Right renal cortex interstitium (tissue), 3 donors: ENCODE measurements around the gene THSD4. TPM values are rescaled to one million over a fixed set of nuclear protein-coding genes. Genes with fewer than 3 reads are reported as not detected.
"Not testable (repeated sequence)": the region's sequence is repeated elsewhere in the genome, so short reads cannot be mapped to it uniquely, and the experiment has no call there.

ENCODE experiments used
- DNase-seq, 3 donors: peaks; one replicate each; pipeline ENCODE4 v3.0.0-alpha.2; 2013; ENCODE audit warnings: low read depth in 3 of 3, low spot score in 2 of 3
- polyA plus RNA-seq, 3 donors: library from polyadenylated mRNA; unstranded; fragments of 120-200 nt; gene quantifications; one replicate each; pipeline ENCODE4 v1.2.1, GENCODE V29; 2013; ENCODE audit not compliant: insufficient read length in 3 of 3

The THSD4 gene
- polyA plus RNA-seq, 3 donors = 31.9 to 39.4 (median 33.2) TPM

GRCh38 chr15:71362556-71362955 lies 247.3 kb downstream of the THSD4 start:
- DNase-seq = no peak

- no peak for DNase-seq
These were observed 248.0 kb downstream of the THSD4 start for GRCh38 chr15:71362987-71363968.

DNA sequence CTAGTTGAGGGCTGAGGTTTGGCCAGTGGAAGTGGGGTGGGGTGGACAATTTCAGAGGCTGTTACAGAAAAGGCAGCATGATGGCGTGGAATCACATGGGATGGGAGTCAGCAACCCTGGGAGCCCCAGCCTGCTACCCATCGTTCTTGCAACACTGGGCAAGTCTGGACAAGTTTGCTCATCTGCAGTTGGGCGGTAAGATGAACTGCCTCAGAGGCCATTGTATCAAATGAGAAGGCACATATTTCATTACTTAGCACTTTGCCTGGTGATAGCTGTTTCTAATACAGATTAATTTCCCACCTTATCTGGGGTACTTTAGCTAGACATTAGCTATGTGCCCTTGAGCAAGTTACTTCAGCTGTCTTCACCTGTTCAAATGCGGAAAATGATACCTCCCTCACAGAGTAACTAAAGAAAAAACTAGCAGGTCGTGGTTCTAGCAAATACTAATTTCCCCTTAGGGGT lies 248.9 kb downstream of the THSD4 start:
- no peak for DNase-seq

DNA sequence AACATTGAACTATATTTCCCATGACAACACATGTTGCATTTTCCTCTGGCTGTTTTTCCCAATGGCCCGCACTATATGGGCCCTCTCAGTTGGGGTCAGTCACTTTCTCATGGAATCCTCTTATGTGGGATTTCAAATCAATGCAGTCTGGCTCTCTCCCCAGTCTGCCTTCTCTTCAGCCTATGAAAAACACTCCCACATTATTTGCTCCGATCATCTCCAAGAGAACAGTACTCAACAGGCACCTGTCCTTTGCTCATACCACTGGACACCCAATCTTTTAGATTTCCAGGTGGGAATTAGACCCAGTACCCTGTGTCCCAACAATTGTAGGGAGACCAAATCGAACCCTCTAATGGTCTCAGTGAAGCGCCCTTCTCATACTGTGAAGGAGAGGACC lies 251.3 kb downstream of the THSD4 start:
- DNase-seq = no peak

- no peak for DNase-seq
These were observed 251.7 kb downstream of the THSD4 start for GRCh38 chr15:71366926-71367325.

GRCh38 chr15:71367737-71368136 lies 252.5 kb downstream of the THSD4 start:
- DNase-seq = not testable (repeated sequence)

DNA sequence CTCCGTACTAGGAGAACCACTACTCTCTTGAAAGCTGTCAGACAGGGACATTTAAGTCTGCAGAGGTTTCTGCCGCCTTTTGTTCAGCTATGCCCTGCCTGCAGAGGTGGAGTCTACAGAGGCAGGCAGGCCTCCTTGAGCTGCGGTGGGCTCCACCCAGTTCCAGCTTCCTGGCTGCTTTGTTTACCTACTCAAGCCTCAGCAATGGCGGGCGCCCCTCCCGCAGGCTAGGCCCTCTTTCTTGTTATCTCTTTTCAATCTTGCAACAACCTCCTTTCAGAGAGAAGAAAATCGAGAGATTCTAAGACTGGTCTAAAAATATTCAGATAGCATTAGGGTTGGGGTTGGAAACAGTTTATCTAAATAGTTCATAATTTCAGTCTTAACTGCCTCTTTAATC lies 257.5 kb downstream of the THSD4 start:
- not testable (repeated sequence) for DNase-seq

DNA sequence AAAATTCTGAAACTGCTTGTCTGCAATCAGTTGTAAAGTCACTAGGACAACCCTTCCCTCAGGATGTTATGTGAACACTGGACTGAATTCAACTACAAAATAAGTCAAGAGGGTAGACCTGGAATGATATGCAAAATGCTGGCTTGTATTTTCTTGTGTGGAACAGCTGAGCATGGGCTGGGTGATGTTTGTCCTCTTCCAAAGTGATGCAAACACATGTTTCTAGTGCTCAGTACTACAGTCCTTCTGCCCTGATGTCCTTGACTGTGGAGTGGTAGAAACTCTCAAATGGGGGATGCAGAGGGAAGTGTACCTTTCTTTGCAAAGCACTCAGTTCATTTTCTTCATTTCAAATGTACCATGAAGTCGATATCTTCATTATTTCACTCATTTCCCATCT lies 258.6 kb downstream of the THSD4 start:
- DNase-seq = no peak

DNA sequence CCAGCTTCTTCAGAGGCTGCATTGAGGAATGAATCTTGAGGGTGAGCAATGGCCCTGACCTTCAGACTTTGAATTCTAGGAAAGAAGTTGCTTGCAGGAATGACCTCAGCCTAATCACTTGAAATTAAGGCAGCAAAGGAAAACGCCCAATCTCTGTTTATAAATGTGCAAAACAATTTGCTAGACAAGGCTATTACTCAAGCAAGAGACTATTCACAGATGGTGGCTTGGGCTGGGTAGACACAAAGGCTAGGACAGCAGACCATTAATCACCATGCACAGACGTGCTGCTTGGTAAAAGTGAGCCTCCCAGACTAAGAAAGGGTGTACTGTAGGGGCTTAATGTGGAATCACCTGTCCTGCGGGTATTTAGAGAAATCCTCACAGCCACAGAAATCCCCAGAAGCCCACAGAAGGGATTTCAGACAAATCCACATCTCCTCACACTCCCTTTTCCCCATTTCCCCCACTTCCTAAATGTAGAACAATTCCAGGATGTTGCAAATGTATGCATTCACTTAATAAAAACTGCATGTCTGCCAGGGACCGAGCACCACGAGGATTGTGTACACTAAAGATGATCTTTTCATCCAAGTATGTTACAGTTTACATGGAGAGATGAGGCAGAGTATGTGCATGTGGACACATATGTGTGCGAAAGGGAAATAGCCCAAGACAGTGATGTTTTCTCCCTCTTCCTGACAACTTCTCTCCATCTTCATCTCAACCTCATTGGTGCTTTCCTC lies 259.5 kb downstream of the THSD4 start:
- DNase-seq = no peak

DNA sequence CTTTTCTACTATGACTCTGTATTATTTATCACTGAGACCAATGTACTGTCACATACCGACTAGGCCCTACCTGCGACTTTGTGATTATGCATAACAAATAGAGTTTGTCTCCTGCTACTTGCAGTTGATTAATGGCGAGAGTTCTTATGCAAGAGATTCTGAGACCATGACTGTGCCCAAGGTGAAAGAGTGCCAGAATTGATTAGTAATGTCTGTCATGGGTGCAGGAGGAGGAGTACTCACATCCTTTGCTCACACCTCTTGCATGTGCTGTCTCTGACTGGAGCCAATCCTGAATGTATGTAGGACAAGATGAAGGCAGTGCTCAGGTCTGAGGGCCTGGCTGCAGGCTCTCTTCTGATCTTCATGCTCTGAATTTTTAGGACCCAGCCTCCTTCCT lies 260.7 kb downstream of the THSD4 start:
- DNase-seq = no peak

DNA sequence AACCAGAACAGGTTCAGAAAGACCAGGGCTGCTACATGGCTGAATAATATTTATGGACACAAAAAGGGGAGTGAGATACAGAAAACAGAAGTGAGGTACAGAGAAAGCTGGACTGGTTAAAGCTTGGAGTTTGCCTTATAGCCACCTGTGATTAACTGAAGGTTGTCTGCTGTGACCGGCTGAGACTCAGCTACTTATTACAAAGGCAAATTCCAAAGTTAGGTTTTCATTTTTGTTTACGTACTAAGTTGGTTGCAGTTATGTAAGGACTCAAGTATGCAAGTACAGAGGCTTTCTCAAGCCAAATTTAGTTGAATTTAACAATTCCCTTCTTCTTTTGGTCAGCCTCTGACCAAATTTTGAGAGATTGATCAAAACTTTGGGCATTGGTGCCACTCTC lies 264.6 kb downstream of the THSD4 start:
- no peak for DNase-seq

DNA sequence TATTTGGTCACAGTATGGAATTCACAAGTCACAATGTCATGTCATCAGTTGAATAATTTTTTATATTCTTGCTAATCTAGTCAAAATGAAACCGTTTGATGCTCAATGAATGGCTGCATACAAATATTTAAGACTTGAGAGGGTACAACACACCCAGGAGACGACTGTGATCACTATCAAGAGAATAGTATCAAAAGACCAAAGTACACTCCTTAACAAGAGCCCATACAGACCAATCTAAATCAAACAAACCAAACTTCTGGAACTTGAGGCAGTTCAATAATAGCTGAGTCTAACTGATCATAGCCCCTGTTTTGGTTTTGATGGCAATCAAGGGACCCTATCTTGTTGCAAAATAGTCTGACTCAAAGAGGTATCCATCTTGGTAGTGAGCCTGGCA lies 265.1 kb downstream of the THSD4 start:
- DNase-seq = no peak

- no peak for DNase-seq
These were observed 269.2 kb downstream of the THSD4 start for GRCh38 chr15:71384501-71384900.

GRCh38 chr15:71385026-71385425 lies 269.8 kb downstream of the THSD4 start:
- DNase-seq = no peak

DNA sequence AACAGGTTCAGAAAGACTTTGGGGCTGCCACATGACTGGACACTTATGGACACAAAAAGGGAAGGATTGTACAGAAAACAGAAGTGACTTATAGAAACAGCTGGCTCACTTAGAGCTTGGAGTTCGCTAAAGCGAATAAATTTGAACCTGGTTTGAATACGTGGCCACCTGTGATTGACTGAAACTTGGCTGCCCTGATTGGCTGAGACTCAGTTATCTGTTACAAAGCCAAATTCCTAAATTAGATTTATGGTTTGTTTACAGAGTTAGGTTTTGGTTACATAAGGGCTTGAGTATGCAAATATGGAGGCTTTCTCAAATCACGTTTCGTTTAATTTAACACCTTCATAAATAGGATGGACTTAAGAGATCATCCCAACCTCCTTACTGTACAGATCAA lies 270.2 kb downstream of the THSD4 start:
- DNase-seq = no peak

- no peak for DNase-seq
These were observed 270.7 kb downstream of the THSD4 start for GRCh38 chr15:71386005-71386404.

DNA sequence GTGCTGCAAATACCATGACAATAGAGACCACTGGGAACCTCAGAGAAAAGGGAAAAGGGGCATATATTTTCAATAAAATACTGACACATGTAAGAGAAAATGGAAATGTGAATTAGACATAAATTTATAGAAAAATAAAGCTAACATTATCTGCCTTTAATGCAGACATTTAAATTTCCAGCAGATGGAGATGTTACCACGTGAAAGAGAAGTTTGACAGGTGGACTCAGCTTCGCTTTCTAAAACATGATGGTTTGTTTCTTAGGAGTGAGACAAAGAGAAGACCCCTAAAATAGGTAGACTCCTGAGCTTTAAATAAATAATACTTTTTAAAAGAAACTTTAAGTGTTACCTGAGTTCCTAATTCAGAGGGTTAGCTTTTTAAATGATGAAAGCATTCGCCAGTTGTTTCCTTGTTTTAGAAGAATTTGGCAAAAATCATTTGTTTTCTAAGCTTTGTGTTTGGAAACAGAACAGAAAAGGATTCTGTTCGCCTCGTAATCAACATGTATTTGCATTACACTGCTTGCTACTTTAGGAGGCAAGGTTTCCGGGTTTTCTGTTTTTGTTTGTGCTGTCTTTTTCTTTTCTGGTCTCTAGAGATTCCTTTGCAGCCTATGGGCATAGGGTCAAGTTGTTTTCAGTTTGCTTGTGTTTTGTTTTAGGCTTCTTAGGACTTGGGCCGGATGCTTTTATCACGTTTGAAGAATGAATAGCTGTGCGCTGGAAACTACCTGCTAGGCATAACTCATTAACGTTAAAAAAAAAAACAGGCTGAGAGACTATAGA lies 271.4 kb downstream of the THSD4 start:
- DNase-seq = no peak

DNA sequence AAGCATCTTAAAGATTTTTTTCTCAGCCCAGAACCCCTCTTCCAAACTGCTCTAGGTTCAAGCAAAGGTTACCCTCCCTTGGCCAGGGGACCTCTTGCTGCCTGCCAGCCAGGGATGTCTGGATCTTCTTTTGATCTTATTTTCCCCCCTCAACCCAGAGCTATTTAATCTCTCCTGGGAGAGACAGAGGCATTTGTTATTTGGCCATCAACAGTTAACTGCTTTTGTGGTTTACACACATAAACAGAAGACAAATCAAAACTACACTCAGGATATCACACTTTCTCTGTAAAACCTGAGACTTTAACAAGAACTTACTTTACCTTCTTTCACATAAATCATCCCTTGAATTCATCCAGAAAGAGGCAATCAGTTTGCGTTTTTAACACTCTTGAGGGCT lies 272.5 kb downstream of the THSD4 start:
- DNase-seq = no peak

GRCh38 chr15:71390096-71390495 lies 274.8 kb downstream of the THSD4 start:
- DNase-seq = no peak

DNA sequence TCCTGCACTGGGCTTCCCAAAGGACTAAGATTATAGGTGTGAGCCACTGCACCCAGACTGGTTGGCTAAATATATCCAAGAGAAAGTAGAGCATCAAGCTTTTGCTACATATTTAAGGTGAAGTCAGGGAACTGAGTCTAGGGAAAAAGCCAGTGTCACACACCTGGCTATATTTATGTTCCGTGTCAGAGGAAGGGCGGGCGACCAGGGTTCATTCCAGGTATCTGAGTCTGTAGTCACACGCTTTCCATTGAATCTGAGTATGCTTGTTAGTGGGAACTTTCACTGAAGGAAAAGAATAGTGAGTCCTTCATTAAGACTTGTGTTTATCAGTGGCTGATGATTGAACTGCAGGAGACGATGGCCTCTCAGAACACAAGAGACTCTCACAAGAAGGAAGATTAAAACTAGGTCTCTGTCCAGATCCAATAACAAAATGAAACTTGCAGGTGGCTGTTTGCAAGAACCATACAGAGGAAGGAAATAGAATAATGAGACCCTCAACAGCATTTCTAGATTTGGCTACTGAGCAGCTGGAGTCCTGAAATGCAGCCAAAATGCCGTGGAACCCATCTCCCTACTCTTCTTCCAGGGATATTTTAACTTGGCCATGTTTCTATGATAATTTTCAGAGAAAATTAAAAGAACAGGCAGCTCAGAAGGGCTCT lies 276.3 kb downstream of the THSD4 start:
- no peak for DNase-seq
